Astrocyte of the spinal cord (primary cell): Measurements from ENCODE around the gene DNAJC7.
"Not testable (repeated sequence)": the region's sequence is repeated elsewhere in the genome, so short reads cannot be mapped to it uniquely, and the experiment has no call there.

Source experiments
- DNase-seq: peaks from one replicate; pipeline ENCODE4 v3.0.0; 2011; ENCODE audit warnings: low read depth, low spot score
- H3K4me3 ChIP-seq: 2 replicates; pipeline ENCODE4 v1.5.1; 2011; ENCODE audit warnings: low read depth, mild to moderate bottlenecking, low read length, moderate library complexity
- CTCF ChIP-seq: IDR thresholded peaks from 2 replicates; pipeline ENCODE4 v1.5.1; 2012; ENCODE audit warnings: low read depth, mild to moderate bottlenecking, low read length, inconsistent platforms
- in situ Hi-C: cut with HindIII; loops from 2 replicates; pipeline ENCODE4 v1.10.0; 2017; ENCODE audit warnings: low sequenced_read_pairs

DNAJC7 gene

GRCh38 chr17:42025191-42025579, 7.9 kb upstream of the DNAJC7 start:
- no peak for TF ChIP-seq CTCF
- in situ Hi-C loops = no loop called here
- no peak overlapping the region for H3K4me3 ChIP-seq
- no peak for DNase-seq

GRCh38 chr17:42023524-42024349, 6.5 kb upstream of the DNAJC7 start:
- H3K4me3 ChIP-seq = no peak overlapping the region
- no peak for DNase-seq
- TF ChIP-seq CTCF = no peak
- in situ Hi-C loops = no loop called here

DNA sequence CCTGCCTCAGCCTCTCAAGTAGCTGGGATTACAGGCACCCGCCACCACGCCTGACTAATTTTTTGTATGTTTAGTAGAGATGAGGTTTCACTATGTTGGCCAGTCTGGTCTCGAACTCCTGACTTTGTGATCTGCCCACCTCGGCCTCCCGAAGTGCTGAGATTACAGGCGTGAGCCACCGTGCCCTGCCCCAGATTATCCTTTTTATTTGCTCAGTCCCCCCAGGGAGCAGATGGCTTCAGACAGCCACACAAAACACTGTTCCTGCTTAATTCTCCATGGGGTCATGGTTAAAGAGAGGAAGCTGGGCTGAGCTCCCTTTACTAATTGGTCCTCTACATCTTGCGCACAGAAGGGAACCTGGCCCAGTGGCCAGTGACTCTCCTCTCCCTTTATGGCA, 3.6 kb upstream of the DNAJC7 start:
- DNase-seq, in situ Hi-C loops: not testable (repeated sequence)
- H3K4me3 ChIP-seq = peak overlapping the region; percentile 98

DNA sequence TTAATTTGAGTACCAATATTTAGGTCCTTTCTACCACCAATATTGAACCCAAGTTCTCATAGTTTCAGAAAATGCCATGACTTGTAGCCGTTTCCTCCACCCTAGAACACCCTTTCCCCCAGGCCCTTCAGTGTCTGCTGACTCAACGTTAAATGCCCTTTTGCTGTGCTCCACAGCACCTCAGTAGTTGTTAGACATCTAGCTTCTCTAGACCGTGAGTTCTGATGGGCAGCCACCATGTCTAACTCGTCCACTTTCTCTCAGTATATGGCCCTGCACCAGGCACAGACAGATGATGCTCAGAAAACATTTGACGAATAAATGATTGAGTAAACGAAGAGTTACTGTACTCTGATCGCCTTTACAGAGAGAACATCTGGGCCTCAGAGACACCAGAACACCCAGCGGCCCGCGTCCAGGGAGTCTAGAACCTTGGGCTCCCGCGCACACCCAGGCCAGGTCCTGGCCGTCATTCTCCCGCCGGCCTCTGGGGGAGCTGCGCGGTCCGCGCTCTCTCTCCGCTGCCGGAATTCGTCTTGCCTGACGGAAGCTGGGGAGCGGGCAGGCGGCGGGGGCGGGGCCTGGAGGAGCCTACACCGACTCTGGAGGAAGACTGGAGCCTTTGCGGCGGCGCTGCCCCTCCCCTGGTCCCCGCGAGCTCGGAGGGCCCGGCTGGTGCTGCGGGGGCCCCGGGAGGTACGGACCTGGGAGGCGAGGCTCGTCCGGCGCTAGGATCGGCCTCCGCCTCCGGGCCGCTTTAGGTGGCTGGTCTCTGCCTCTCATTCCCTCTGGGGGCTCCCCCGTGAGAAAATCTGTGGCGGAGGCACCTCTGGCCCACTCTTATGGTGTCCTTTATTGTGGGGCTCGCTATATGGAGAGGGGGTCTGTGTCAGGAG, 2.5 kb upstream of the DNAJC7 start, which contains the start of gene NKIRAS2:
Gene NKIRAS2, plus strand, starts transcription at position 582 of the 896 bp plus-strand sequence. CDS start 1,488 bp downstream, outside the sequence.
- DNase-seq = peak; percentile 93
- in situ Hi-C loops = no loop called here
- peak; percentile 94 for TF ChIP-seq CTCF
- peak within 1 kb of the TSS; percentile 98 for H3K4me3 ChIP-seq

GRCh38 chr17:42018988-42019387, 1.7 kb upstream of the DNAJC7 start:
- no peak overlapping the region for H3K4me3 ChIP-seq
- no peak for DNase-seq
- in situ Hi-C loops = no loop called here
- no peak for TF ChIP-seq CTCF

- in situ Hi-C loops = no loop called here
- H3K4me3 ChIP-seq = peak overlapping the region; percentile 98
- no peak for TF ChIP-seq CTCF
- DNase-seq = no peak
Measured at GRCh38 chr17:42018339-42018738, 1.1 kb upstream of the DNAJC7 start.

- peak overlapping the region; percentile 98 for H3K4me3 ChIP-seq
- in situ Hi-C loops = no loop called here
- DNase-seq = no peak
- no peak for TF ChIP-seq CTCF
Measured at GRCh38 chr17:42017866-42018200, 594 bp upstream of the DNAJC7 start.
